HG03460 (cell line): Measurements from ENCODE around the gene TMEM138.

Source experiments
- ATAC-seq: cut with Tn5 transposase; IDR thresholded peaks from one replicate; pipeline ENCODE4 v1.9.1; 2021; ENCODE audit not compliant: unreplicated experiment

Gene TMEM138

GRCh38 chr11:61404103-61404502 is 41.9 kb downstream of the TMEM138 start:
- no peak for ATAC-seq

- no peak for ATAC-seq
These were observed 42.5 kb downstream of the TMEM138 start for GRCh38 chr11:61404641-61405040.

- no peak for ATAC-seq
These were observed 43.9 kb downstream of the TMEM138 start for GRCh38 chr11:61406067-61406466.

- no peak for ATAC-seq
These were observed 45.0 kb downstream of the TMEM138 start for GRCh38 chr11:61406991-61407728.

GRCh38 chr11:61411589-61411988 is 49.4 kb downstream of the TMEM138 start:
- no peak for ATAC-seq

GRCh38 chr11:61413496-61413895 is 51.3 kb downstream of the TMEM138 start:
- ATAC-seq: no peak

GRCh38 chr11:61414547-61414946 is 52.4 kb downstream of the TMEM138 start:
- ATAC-seq: no peak

GRCh38 chr11:61415381-61415780 is 53.2 kb downstream of the TMEM138 start:
- no peak for ATAC-seq

GRCh38 chr11:61416941-61417340 is 54.8 kb downstream of the TMEM138 start:
- no peak for ATAC-seq

GRCh38 chr11:61417670-61418069 is 55.5 kb downstream of the TMEM138 start:
- no peak for ATAC-seq

- no peak for ATAC-seq
These were observed 56.0 kb downstream of the TMEM138 start for GRCh38 chr11:61418136-61418535.
